ENCODE measurements around the gene KCNJ15. TPM values are rescaled to one million over a fixed set of nuclear protein-coding genes. Genes with fewer than 3 reads are reported as not detected.

KCNJ15 gene
- total RNA-seq, 3 donors from 2014 or later, result 0.44 to 0.77 TPM; not detected in 1

- ATAC-seq, result no peak
- intact Hi-C loops (cut with DNase I, micrococcal nuclease), result no loop called here
- Histone ChIP-seq H3K4me1 (ENCODE audit: low read depth) (peaks cover 2% of the 10 kb centered on the region), H3K4me3 (no peak overlapping the region), H3K9me3 (no peaks in the 10 kb centered on the region), H3K36me3 (ENCODE audit: low read depth) (no peaks in the 10 kb centered on the region)
- no peak for TF ChIP-seq CTCF (IDR thresholded peaks at IDR 0.05)
- no peak for DNase-seq
Measured at GRCh38 chr21:38298832-38299231, 42.0 kb downstream of the KCNJ15 start.

- DNase-seq (no peak), ATAC-seq (no peak)
- H3K36me3 ChIP-seq (ENCODE audit: low read depth), result no peaks in the 10 kb centered on the region
- no peaks in the 10 kb centered on the region for H3K4me1 ChIP-seq (ENCODE audit: low read depth)
- no peak for TF ChIP-seq CTCF (IDR thresholded peaks at IDR 0.05)
- intact Hi-C loops (cut with DNase I, micrococcal nuclease), result no loop called here
- no peak overlapping the region for H3K4me3 ChIP-seq
- no peaks in the 10 kb centered on the region for H3K9me3 ChIP-seq
Measured at GRCh38 chr21:38299671-38300070, 42.9 kb downstream of the KCNJ15 start.

GRCh38 chr21:38300141-38300578 is 43.4 kb downstream of the KCNJ15 start:
- Histone ChIP-seq H3K36me3 (ENCODE audit: low read depth) (no peaks in the 10 kb centered on the region), H3K4me1 (ENCODE audit: low read depth) (no peaks in the 10 kb centered on the region), H3K9me3 (no peaks in the 10 kb centered on the region), H3K4me3 (no peak overlapping the region)
- TF ChIP-seq CTCF (IDR thresholded peaks at IDR 0.05), result no peak
- ATAC-seq, result no peak
- DNase-seq, result no peak
- intact Hi-C loops (cut with DNase I, micrococcal nuclease), result no loop called here

DNA sequence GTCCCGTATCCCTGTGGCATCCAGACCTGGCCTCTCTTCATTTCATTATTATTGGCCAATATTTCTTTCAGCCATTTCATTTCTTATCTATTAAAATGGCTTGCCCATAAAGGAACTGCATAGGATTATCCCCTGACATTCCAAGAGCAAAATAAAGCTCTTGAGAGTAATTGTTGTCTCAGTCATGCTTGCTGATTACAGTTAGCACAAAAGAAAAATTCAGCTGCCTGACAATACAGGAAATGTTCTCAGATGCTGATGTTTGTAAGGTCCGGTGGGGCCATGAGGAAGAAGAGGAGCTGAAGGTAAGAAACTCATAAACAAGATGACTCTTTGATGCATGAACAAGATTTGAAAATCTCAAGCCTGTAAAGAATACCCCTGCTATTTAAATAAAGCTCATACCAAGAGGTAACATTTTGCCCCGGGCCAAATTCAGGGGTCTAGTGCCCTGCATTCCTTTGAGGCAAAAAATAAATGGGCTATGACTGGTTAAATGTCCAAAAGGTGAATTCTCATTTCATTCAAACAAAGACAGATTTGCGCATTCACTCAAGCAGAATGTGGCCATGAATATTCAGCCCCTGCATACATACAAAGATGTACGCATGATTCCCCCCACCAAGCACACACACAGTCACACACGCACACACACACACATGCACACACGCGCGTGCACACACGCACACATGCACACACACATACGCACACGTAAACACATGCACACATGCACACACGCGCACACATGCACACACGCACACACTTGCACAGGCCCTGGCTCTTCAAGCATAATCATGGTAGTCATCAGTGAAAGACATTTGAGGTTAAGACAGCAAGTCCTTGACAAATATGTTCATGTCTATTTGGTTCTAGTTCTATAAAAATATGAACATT is 44.8 kb downstream of the KCNJ15 start:
- no peak for TF ChIP-seq CTCF (IDR thresholded peaks at IDR 0.05)
- H3K4me1 ChIP-seq (ENCODE audit: low read depth), result no peaks in the 10 kb centered on the region
- no peaks in the 10 kb centered on the region for H3K36me3 ChIP-seq (ENCODE audit: low read depth)
- H3K4me3 ChIP-seq, result no peak overlapping the region
- no peak for ATAC-seq
- no peak for DNase-seq
- no peaks in the 10 kb centered on the region for H3K9me3 ChIP-seq
- intact Hi-C loops (cut with DNase I, micrococcal nuclease), result no loop called here

GRCh38 chr21:38303300-38303699 is 46.5 kb downstream of the KCNJ15 start:
- no peak for TF ChIP-seq CTCF (IDR thresholded peaks at IDR 0.05)
- peak; percentile 32 for ATAC-seq

More at GRCh38 chr21:38303300-38303699, 46.5 kb downstream of the KCNJ15 start:
- intact Hi-C loops (cut with DNase I, micrococcal nuclease), result no loop called here
- Histone ChIP-seq H3K36me3 (ENCODE audit: low read depth) (no peaks in the 10 kb centered on the region), H3K9me3 (no peaks in the 10 kb centered on the region), H3K4me3 (no peak overlapping the region), H3K4me1 (ENCODE audit: low read depth) (no peaks in the 10 kb centered on the region)
- no peak for DNase-seq
